HCT116 (cell line): ENCODE data around the gene CHST8. TPM values are rescaled to one million over a fixed set of nuclear protein-coding genes. Genes with fewer than 3 reads are reported as not detected.

Experiments
- ATAC-seq: fragments of 200-7000 bp; cut with Tn5 transposase; 2 replicates; pipeline ENCODE4 v1.9.1; 2020; ENCODE audit warnings: mild to moderate bottlenecking, moderate library complexity
- BruUV-seq: library from RNA; stranded (reverse); fragments of 400-500 nt; replicated peaks from 2 replicates; lab custom pipeline; 2021; lab: Mats Ljungman, UMichigan
- CTCF ChIA-PET: fragments of 300-600 bp; sonication (Branson Sonifier 250); formaldehyde crosslinking; loops from one replicate; lab custom pipeline; 2021; ENCODE audit warnings: antibody characterized with exemption; lab: Charles Lee
- POLR2A ChIA-PET: fragments of 300-600, 350-600 bp; sonication (Branson Sonifier 250); formaldehyde crosslinking; loops from one replicate; lab custom pipeline; 2021; ENCODE audit warnings: antibody characterized with exemption; lab: Charles Lee
- RAD21 ChIA-PET, 2 experiments: fragments of 300-600 bp; sonication (Branson Sonifier 250); formaldehyde crosslinking; loops; one replicate each; lab custom pipeline; 2023; ENCODE audit warnings: low total read pairs in 2 of 2; ENCODE audit not compliant: uncharacterized antibody in 2 of 2, unreplicated experiment in 2 of 2, low non-redundant PET in 1 of 2; lab: Charles Lee
- DNase-seq: peaks from one replicate; pipeline ENCODE4 v3.0.0-alpha.2; 2010; ENCODE audit warnings: low read depth, low spot score
- H2AFZ ChIP-seq: fragments of 200-600 bp; shearing (Covaris generic), sonication (generic); 2 replicates; pipeline ENCODE4 v1.6.1; 2017; ENCODE audit warnings: low read depth, mixed run types, mixed read lengths, antibody characterized with exemption, low read length; ENCODE audit not compliant: poor library complexity, severe bottlenecking
- H3K27ac ChIP-seq: 2 replicates; pipeline ENCODE4 v1.5.1; 2012; ENCODE audit warnings: low read depth, low read length
- H3K27me3 ChIP-seq: fragments of 200-600 bp; sonication (generic); 2 replicates; pipeline ENCODE4 v1.6.1; 2016; ENCODE audit warnings: mixed run types, low read length, mixed read lengths; ENCODE audit not compliant: insufficient read depth
- H3K36me3 ChIP-seq, 2 experiments: fragments of 200-500 bp in 1 of 2; fragments of 200-600 bp in 1 of 2; sonication (Bioruptor generic) in 1 of 2; sonication (generic) in 1 of 2; 2 replicates each; pipeline versions ENCODE4 v1.5.1 to v1.6.1; 2014 to 2016; ENCODE audit warnings: low read length in 2 of 2, inconsistent platforms in 1 of 2, mixed read lengths in 1 of 2, mixed run types in 1 of 2; ENCODE audit not compliant: insufficient read depth in 2 of 2, control insufficient read depth in 1 of 2
- H3K4me1 ChIP-seq, 2 experiments: fragments of 200-600 bp in 1 of 2; sonication (generic) in 1 of 2; 2 replicates each; pipeline versions ENCODE4 v1.5.1 to v1.6.1; 2012 to 2017; ENCODE audit warnings: low read length in 2 of 2, inconsistent platforms in 1 of 2, mild to moderate bottlenecking in 1 of 2, mixed read lengths in 1 of 2, mixed run types in 1 of 2, moderate library complexity in 1 of 2; ENCODE audit not compliant: insufficient read depth in 2 of 2, control insufficient read depth in 1 of 2
- H3K4me2 ChIP-seq: fragments of 200-600 bp; sonication (generic); 2 replicates; pipeline ENCODE4 v1.6.1; 2017; ENCODE audit warnings: mixed run types, low read length, mixed read lengths
- H3K4me3 ChIP-seq, 2 experiments: fragments of 200-600 bp in 1 of 2; sonication (generic) in 1 of 2; replicated peaks in 1 of 2; 2 replicates each; pipeline ENCODE4 v1.5.1; 2011 to 2016; ENCODE audit warnings: low read length in 2 of 2, control low read depth in 1 of 2, low read depth in 1 of 2, mild to moderate bottlenecking in 1 of 2, mixed read lengths in 1 of 2, mixed run types in 1 of 2
- H3K79me2 ChIP-seq: fragments of 200-600 bp; sonication (generic); 2 replicates; pipeline ENCODE4 v1.6.1; 2017; ENCODE audit warnings: mild to moderate bottlenecking, mixed run types, low read length, moderate library complexity, mixed read lengths; ENCODE audit not compliant: insufficient read depth
- H3K9ac ChIP-seq: fragments of 200-600 bp; sonication (generic); 2 replicates; pipeline ENCODE4 v1.6.1; 2016; ENCODE audit warnings: low read length, mixed read lengths
- H3K9me2 ChIP-seq: fragments of 200-600 bp; sonication (generic), shearing (Covaris generic); 2 replicates; pipeline ENCODE4 v1.6.1; 2017; ENCODE audit warnings: mixed run types, mild to moderate bottlenecking, moderate library complexity; ENCODE audit not compliant: insufficient read depth
- H3K9me3 ChIP-seq, 2 experiments: fragments of 200-500 bp in 1 of 2; fragments of 200-600 bp in 1 of 2; sonication (Bioruptor generic) in 1 of 2; sonication (generic) in 1 of 2; 2 replicates each; pipeline ENCODE4 v1.6.1; 2014 to 2017; ENCODE audit warnings: low read length in 2 of 2, mixed read lengths in 2 of 2, inconsistent platforms in 1 of 2, low read depth in 1 of 2, mild to moderate bottlenecking in 1 of 2, mixed run types in 1 of 2, moderate library complexity in 1 of 2; ENCODE audit not compliant: control insufficient read depth in 1 of 2, insufficient read depth in 1 of 2
- H4K20me1 ChIP-seq: fragments of 200-600 bp; sonication (generic), shearing (Covaris generic); 2 replicates; pipeline ENCODE4 v1.6.1; 2017; ENCODE audit warnings: mixed run types, mild to moderate bottlenecking, moderate library complexity; ENCODE audit not compliant: insufficient read depth
- ATF3 ChIP-seq: IDR thresholded peaks from 2 replicates; pipeline ENCODE4 v1.6.1; 2012
- CBX3 ChIP-seq: IDR thresholded peaks from 2 replicates; pipeline ENCODE4 v1.6.1; 2012; ENCODE audit warnings: low read depth
- CEBPB ChIP-seq: IDR thresholded peaks from 2 replicates; pipeline ENCODE4 v1.6.1; 2012; ENCODE audit warnings: low read depth
- CTCF ChIP-seq, 3 experiments: fragments of 200-600 bp in 1 of 3; sonication (generic) in 1 of 3; IDR thresholded peaks in 2 of 3; conservative IDR thresholded peaks in 1 of 3; 2 replicates each; pipeline ENCODE4 v1.5.1; 2012 to 2017; ENCODE audit warnings: low read depth in 2 of 3, low read length in 2 of 3, antibody characterized with exemption in 1 of 3, borderline replicate concordance in 1 of 3, control low read depth in 1 of 3, mild to moderate bottlenecking in 1 of 3, mixed read lengths in 1 of 3, mixed run types in 1 of 3, moderate library complexity in 1 of 3; ENCODE audit not compliant: insufficient read depth in 1 of 3
- JUND ChIP-seq: IDR thresholded peaks from 2 replicates; pipeline ENCODE4 v1.6.1; 2012
- POLR2A ChIP-seq: IDR thresholded peaks from 2 replicates; pipeline ENCODE4 v1.7.0; 2011; ENCODE audit warnings: borderline replicate concordance; ENCODE audit not compliant: insufficient read depth, insufficient read length; ENCODE audit errors: extremely low read depth
- POLR2AphosphoS5 ChIP-seq: IDR thresholded peaks from 2 replicates; pipeline ENCODE4 v1.6.1; 2011; ENCODE audit warnings: mild to moderate bottlenecking, low read depth, low read length, moderate library complexity
- RAD21 ChIP-seq: IDR thresholded peaks from 2 replicates; pipeline ENCODE4 v1.6.1; 2012; ENCODE audit warnings: low read depth, mild to moderate bottlenecking
- REST ChIP-seq: IDR thresholded peaks from 2 replicates; pipeline ENCODE4 v1.6.1; 2012; ENCODE audit warnings: low read depth
- SP1 ChIP-seq: IDR thresholded peaks from 2 replicates; pipeline ENCODE4 v1.6.1; 2012; ENCODE audit warnings: low read depth
- TCF7L2 ChIP-seq: IDR thresholded peaks from 2 replicates; pipeline ENCODE4 v1.7.0; 2011; ENCODE audit warnings: borderline replicate concordance, inconsistent platforms; ENCODE audit not compliant: insufficient read depth, insufficient read length; ENCODE audit errors: extremely low read depth
- ZFX ChIP-seq: fragments of 450-650 bp; IDR thresholded peaks from 2 replicates; pipeline ENCODE4 v1.6.1; 2017
- ZNF274 ChIP-seq: fragments of 200-500 bp; sonication (Bioruptor generic); IDR thresholded peaks from 2 replicates; pipeline ENCODE4 v1.6.1; 2014; ENCODE audit warnings: mild to moderate bottlenecking, low read depth, low read length, inconsistent platforms
- intact Hi-C: fragments of 100-400 bp; cut with micrococcal nuclease; formaldehyde crosslinking; loops from 2 replicates; pipeline ENCODE4 v1.10.0; 2022
- total RNA-seq: library from RNA; stranded (reverse); gene quantifications from one replicate; pipeline ENCODE4 v1.2.1, GENCODE V29; 2021; ENCODE audit not compliant: unreplicated experiment

Gene CHST8
- total RNA-seq, 1 experiment from 2014 or later = not detected

GRCh38 chr19:33778089-33778791 lies 156.5 kb downstream of the CHST8 start:
- CTCF ChIA-PET = interaction anchor here (0.6 to 4.4 kb wide), 41 partner anchors 8 to 935 kb away, joined by 3 to 158 read pairs (median 4); partner anchors contain the start of gene KCTD15
- DNase-seq = no peak
- Histone ChIP-seq H2AFZ (peak overlapping the region; percentile 35), H3K4me1 (peaks cover 0 to 4% of the 10 kb centered on the region in 2 experiments; a peak in 1 of 4 replicates), H3K9me3 (no peaks in the 10 kb centered on the region), H3K4me3 (no peak overlapping the region), H3K9me2 (no peaks in the 10 kb centered on the region), H3K4me2 (peak overlapping the region; percentile 39), H3K36me3 (no peaks in the 10 kb centered on the region), H3K27me3 (no peaks in the 10 kb centered on the region), H4K20me1 (no peaks in the 10 kb centered on the region), H3K27ac (no peak overlapping the region)
- intact Hi-C loops = loop anchor here (1.0 to 10.0 kb wide), 6 partner anchors 220 to 934 kb away; no protein-coding TSS in a partner anchor
- POLR2A ChIA-PET = interaction anchor here (0.6 to 1.6 kb wide), 3 partner anchors 317 to 367 kb away, joined by 3 to 12 read pairs (median 3); no protein-coding TSS in a partner anchor
- peak; percentile 93 for ATAC-seq
- RAD21 ChIA-PET = interaction anchor here (1.2 to 1.8 kb wide), 6 partner anchors 13 to 362 kb away, joined by 3 to 31 read pairs (median 6); no protein-coding TSS in a partner anchor
- TF ChIP-seq RAD21 (peak; percentile 99), CBX3 (peak; percentile 33; the same call in 1 of the 2 replicates), POLR2A (no peak), CTCF (IDR thresholded peaks at IDR 0.05 in 2 of 3, conservative IDR thresholded peaks at IDR 0.05 in 1 of 3; ENCODE audit: borderline replicate concordance in 1 of 3, insufficient read depth in 1 of 3, low read depth in 2 of 3, low read length in 2 of 3) (peak; percentile 100)
- TF ChIP-seq, all 23 proteins: peak for 3
- no peaks in the 10 kb centered on the region for H3K79me2 ChIP-seq
- no peak overlapping the region for H3K9ac ChIP-seq
- no TSS peak for BruUV-seq

- Histone ChIP-seq H3K27me3 (no peaks in the 10 kb centered on the region), H3K36me3 (no peaks in the 10 kb centered on the region), H4K20me1 (no peaks in the 10 kb centered on the region), H3K9me3 (no peaks in the 10 kb centered on the region), H3K4me2 (no peak overlapping the region), H3K79me2 (no peaks in the 10 kb centered on the region), H3K27ac (no peak overlapping the region), H2AFZ (no peak overlapping the region), H3K4me1 (peaks cover 0 to 4% of the 10 kb centered on the region in 2 experiments; a peak in 1 of 4 replicates), H3K9ac (no peak overlapping the region), H3K4me3 (no peak overlapping the region), H3K9me2 (no peaks in the 10 kb centered on the region)
- no TSS peak for BruUV-seq
- intact Hi-C loops = loop anchor here (5.0 to 10.0 kb wide), 2 partner anchors 655 to 932 kb away; no protein-coding TSS in a partner anchor
- ChIA-PET CTCF (interaction anchor here (1.0 to 4.4 kb wide), 3 partner anchors 218 to 366 kb away, joined by 3 to 158 read pairs (median 4); no protein-coding TSS in a partner anchor), POLR2A (no interaction called here), RAD21 (no interaction called here)
- ATAC-seq = no peak
- DNase-seq = no peak
- TF ChIP-seq JUND (no peak), POLR2A (no peak), CEBPB (no peak), TCF7L2 (no peak), SP1 (no peak), ATF3 (no peak), POLR2AphosphoS5 (no peak), REST (no peak), ZFX (no peak), ZNF274 (no peak)
Measured at GRCh38 chr19:33779849-33780248, 158.1 kb downstream of the CHST8 start.
